Vagina (tissue), 2 donors: Measurements from ENCODE around the gene AARSD1.

ENCODE experiments used
- POLR2A ChIP-seq, 2 donors: fragments of 450-650 bp; IDR thresholded peaks; one replicate each; pipeline ENCODE4 v1.6.1; 2017; ENCODE audit warnings: antibody characterized with exemption in 2 of 2, mild to moderate bottlenecking in 2 of 2, moderate library complexity in 2 of 2
- TF ChIP-seq, protein P1 (sequence below), 3 experiments: fragments of 450-650 bp in 2 of 3; fragments of 200-600 bp in 1 of 3; sonication (generic) in 1 of 3; IDR thresholded peaks; one replicate each; pipeline ENCODE4 v1.5.1; 2017 to 2019; ENCODE audit warnings: antibody characterized with exemption in 3 of 3, mild to moderate bottlenecking in 2 of 3, moderate library complexity in 2 of 3

DNA sequence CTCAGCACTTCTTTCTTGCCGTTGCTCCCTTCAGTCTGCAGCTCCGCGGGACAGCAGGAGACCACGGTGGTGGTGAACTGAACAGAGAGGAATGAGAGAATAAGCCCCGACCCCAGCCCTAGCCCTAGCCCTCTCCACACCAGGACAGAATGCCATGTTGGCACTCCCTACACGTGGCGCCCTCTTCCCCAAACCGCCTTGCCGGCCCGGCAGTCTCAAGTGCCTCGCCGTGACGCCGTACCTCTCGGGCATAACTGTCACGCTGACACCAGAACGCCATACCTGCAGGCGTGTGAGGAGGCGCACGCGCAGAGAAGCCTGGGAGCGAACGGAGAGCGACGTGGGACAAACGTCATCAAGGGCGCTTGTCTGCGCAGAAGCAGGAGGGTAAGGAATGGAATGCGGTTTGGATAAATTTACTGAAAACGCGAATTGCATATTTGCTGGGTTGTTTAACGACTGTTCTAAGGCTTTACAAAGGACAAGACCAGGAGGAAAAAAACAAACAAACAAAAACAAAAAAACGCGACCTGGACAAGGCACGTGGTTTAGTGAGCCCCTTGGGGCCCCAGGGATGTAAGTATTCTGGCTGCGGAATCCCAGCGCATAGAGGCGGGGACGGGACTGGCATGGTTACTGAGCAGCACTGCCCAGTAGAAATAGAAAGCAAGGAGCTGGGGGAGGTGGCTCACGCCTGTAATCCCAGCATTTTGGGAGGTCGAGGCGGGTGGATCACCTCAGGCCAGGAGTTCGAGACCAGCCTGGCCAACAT is at the start of gene AARSD1:
- TF ChIP-seq, protein P1, sequence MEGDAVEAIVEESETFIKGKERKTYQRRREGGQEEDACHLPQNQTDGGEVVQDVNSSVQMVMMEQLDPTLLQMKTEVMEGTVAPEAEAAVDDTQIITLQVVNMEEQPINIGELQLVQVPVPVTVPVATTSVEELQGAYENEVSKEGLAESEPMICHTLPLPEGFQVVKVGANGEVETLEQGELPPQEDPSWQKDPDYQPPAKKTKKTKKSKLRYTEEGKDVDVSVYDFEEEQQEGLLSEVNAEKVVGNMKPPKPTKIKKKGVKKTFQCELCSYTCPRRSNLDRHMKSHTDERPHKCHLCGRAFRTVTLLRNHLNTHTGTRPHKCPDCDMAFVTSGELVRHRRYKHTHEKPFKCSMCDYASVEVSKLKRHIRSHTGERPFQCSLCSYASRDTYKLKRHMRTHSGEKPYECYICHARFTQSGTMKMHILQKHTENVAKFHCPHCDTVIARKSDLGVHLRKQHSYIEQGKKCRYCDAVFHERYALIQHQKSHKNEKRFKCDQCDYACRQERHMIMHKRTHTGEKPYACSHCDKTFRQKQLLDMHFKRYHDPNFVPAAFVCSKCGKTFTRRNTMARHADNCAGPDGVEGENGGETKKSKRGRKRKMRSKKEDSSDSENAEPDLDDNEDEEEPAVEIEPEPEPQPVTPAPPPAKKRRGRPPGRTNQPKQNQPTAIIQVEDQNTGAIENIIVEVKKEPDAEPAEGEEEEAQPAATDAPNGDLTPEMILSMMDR (IDR thresholded peaks at IDR 0.05): peak in 1 of 3 experiments; percentile 18
- TF ChIP-seq POLR2A (IDR thresholded peaks at IDR 0.05): peak; percentile 9 to 64
